Renal pelvis (tissue), 4 donors: ENCODE data around the gene TEX35. TPM values are rescaled to one million over a fixed set of nuclear protein-coding genes. Genes with fewer than 3 reads are reported as not detected.

ENCODE experiments used
- DNase-seq: peaks from one replicate; pipeline ENCODE4 v3.0.0-alpha.2; 2013
- polyA plus RNA-seq, 3 donors: library from polyadenylated mRNA; unstranded; fragments of 120-200 nt; gene quantifications; one replicate each; pipeline ENCODE4 v1.2.1, GENCODE V29; 2013; ENCODE audit not compliant: insufficient read length in 3 of 3

The TEX35 gene
- polyA plus RNA-seq, 3 donors, result 0.11 TPM; not detected in 2

DNA sequence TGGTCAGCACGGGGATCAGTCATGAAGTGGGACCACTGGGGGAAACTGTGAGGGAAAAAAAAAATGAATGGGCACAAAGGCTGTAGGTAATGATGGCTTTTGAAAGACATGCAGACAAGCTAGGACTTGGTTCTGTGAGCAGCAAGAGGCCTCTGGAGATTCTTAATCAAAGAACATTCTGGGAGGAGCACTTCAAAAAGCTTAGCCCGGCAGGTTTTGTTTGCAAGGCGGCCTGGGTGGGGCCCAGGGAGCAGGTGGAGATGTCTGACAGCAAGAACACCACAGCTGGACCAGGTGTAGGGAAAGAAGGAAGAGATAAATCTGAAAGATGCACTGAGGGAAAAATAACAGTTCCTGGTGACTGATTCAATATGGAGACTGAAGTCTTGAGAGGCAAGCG is 6.0 kb downstream of the TEX35 start:
- no peak for DNase-seq

DNA sequence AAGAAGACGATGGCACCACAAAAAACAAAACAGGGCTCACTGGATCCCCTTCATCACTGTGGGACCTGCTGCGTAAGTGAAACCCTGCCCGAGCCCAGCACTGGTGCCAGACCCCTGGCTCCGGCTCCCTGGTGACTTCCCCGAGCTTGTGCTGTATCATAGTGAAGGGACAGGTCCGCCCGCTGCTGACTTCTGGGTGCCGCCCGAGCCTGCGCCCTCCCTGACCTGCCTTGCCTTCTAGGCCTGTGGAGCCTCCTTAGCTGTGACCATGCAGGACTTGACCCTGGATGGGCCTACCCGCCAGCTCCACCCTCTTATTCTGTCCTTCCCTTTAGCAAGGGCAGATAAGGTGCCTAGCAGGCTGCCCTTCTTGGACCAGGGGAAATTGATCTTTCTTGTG is 7.9 kb downstream of the TEX35 start:
- no peak for DNase-seq

GRCh38 chr1:178521241-178521640 is 8.3 kb downstream of the TEX35 start:
- no peak for DNase-seq

DNA sequence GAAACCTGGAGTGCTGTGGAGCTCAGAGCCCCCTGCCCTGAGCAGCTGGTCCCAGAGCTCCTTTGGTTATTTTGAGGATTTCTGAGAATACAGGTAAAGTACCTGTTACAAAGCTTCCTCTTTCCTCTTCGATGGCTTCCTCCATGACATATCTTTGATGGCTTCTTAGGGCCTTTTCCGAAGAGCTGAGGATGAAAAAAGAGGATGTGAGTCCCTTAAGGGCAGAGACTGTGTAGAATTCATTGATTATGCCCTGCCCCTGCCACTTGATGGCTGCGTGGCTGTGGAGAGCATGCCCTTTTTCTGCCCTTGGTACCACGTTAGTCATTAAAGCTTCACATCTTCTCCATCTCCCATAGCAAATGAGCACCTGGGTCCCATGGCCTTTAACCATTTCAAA is 14.2 kb downstream of the TEX35 start:
- DNase-seq, result no peak

DNA sequence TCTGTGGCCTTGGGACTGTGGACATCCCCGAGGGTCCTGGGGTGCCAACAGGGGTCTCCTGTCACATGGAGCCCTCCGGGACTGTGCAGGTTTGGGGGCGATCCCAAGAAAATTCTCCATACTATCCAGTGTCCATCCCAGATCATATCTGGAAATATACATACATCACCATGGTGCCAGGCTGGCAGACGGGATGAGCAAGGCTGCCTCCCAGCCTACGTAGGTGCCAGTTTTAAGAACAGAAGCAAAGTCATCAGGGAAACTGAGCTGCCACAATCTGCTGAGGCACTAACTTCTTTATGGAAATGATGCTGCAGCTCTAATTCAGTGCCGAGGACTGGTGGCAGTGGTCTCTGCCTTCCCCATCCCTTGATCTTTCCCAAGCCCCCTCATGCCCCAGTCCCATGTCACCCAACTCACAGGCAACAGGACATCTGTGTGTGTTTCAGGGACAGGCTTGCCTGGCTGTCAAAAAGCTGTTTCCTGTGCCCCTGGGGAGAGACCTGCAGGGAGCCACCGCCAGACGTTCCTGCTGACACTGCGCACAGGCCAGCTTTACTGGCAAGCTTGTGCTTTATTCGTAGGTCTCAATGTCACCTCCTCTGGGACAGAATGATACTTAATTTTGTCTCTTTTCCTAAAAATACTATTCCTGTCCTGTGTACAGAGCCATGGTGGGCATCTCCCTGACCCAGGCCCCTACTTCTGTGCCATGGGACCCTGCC is 15.5 kb downstream of the TEX35 start:
- DNase-seq, result no peak

DNA sequence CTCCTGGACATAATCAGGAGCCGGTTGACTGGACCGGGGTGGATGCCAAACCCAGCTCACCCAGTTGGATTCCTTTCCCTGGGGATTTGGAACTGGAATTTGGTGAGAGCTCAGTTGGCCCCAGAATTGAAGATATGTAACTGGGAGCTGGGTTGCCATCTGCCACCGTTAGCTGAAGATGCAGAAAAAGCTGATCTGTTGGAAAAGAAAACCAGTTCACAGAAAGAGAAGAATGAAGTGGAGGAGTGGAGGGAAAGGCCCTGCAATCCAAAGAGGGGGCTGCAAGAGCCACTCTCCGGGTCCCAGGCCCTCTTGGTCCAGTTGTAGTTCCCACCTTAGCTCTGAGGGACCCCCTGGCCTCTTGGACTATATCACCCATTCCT is 16.0 kb downstream of the TEX35 start:
- DNase-seq, result no peak

DNA sequence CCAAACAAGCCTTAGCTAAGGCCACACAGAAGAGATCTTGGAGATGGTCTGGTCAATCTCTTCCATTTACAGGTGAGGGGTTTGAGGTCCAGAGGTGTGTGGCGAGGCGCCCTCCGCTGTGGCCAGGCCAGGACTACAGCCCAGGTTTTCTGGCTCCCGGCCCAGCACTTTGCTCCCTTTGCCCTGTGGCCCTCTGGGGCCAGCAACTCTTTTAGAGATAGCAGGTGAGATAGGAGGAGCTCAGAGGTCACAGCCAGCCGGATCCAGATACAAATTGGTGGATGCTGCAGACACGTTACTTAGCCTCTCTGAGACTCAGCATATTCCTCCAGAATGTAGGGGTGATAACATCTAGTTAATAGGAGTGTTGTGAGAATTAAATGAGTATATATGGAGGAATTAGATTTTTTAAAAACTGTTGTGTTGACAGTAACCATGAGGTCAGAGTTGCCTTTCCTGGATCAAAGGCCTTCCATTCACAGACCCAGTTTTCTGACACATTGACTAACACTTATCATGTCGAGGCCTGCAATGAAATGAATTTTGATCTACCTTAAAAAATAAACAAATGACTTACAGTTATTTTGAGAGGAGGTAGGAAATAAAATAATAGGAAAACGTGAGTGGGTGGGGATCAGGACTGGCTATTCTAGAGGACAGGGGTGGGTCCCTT is 16.6 kb downstream of the TEX35 start:
- no peak for DNase-seq

DNA sequence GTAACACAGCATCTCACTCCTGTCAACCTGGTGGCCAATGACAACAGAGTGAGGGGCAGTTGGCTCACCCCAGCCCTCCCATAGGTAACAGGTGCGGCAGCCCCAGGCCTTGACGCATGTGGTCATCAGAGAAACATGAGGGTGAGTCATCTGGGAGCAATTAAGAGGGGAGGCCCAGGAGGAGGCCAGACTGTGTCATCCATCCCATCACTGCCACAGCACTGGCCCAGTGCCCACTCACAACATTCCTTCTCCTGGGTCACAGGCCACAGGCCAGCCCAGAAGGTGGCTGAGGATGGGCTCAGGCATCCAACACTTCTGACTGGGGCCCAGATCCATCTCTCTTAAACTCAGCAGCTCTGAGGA is 17.1 kb downstream of the TEX35 start:
- no peak for DNase-seq

DNA sequence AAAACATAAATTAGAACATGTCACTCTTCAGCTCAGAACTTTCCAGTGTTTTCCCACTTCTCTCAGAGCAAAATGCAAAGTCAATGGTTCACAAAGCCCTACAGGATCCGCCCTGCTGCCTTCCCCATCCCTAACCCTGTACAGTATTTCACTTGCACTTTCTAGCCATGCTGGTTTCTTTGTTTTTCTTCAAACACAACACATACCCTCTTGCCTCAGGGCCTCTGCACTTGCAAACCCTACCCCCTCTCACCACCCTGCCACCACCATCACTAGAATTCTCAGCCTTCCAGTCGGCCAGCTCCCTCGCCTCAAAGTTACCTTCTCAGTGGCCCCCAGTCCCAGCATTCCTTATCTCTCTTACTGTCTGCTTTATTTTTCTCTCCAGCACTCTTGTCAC is 17.6 kb downstream of the TEX35 start:
- DNase-seq, result no peak

GRCh38 chr1:178531887-178532286 is 19.0 kb downstream of the TEX35 start:
- DNase-seq, result no peak

- peak; percentile 72 for DNase-seq
Observed at GRCh38 chr1:178532392-178532791, 19.5 kb downstream of the TEX35 start.

DNA sequence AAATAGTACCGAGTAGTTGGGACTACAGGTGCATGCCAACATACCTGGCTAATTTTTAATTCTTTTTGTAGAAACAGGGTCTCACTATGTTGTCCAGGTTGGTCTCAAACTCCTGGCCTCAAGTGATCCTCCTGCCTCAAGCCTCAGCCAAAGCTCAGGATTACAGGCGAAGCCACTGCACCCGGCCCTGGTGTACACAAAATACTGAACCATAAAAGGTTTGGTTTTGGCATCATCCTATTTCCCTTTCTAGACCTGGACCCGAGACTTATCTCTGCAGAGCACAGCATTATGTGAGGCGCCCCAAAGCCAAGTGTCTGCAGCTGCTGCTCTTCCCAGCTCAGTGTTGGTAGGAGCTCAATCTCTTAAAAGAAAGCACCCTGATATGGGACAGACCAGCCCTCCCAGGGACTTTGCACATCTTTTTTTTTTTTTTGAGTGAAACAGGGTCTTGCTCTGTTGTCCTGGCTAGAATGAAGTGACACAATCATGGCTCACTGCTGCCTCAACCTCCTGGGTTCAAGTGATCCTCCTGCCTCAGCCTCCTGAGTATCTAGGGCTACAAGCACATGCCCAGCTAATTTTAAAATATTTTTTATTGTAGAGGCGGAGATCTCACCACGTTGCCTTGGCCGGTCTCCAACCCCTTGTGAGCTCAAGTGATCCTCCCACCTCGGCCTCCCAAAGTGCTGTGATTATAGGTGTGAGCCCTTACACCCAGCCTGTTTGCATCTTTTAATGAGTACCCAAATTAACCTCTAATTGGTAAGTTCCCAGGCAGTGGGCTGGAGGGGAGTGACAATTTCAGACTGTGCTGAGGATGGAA is 20.4 kb downstream of the TEX35 start:
- DNase-seq, result no peak

DNA sequence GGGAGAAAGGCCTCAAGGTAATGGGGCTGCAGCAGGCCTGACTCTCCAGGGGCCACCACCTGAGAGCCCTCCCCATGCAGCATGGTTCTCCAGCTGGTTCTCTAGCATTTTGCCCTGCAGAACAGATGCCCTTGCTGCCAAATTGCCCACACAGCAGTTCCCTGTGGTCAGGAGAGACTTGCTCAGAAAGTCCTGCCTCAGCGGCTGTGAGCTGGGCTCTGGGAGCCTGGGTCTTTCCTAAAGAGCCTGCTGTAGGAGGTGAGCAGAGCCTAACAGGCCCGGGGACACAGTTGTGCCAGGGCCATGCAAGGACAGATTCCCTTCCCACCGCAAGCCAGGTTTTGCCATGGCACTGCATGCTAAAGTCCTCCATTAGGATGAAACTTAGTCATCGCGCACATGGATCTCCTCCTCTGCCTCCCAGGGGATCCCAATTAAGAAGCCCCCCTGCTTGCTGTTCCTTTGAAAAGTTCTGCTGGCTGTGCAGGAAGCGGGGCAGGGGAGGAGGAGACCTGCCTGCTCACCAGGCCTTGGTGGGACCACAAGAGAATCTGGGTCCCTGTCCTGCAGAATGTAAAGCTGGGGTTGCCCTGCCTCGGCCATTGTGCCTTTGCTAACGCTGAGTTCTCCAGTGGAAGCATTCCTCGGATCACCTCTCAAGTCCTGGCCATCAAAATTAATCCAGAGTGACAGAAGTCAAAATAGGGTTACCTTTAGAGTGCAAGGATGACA is 21.4 kb downstream of the TEX35 start:
- DNase-seq, result no peak

DNA sequence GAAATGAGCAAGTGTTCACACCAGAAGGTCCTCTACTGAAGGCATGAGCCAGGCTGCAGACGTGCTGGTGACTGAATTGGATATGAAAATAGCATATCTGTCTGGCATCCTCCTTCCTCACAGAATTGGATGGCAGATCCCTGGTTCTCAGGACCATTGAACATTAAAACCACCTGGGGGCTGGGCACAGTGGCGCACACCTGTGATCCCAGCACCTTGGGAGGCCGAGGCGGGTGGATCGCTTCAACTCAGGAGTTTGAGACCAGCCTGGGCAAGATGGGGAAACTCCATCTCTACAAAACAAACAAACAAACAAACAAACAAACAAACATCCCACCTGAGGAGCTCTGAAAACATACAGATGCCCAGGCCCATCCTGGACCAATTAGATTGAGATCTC is 23.4 kb downstream of the TEX35 start:
- no peak for DNase-seq

DNA sequence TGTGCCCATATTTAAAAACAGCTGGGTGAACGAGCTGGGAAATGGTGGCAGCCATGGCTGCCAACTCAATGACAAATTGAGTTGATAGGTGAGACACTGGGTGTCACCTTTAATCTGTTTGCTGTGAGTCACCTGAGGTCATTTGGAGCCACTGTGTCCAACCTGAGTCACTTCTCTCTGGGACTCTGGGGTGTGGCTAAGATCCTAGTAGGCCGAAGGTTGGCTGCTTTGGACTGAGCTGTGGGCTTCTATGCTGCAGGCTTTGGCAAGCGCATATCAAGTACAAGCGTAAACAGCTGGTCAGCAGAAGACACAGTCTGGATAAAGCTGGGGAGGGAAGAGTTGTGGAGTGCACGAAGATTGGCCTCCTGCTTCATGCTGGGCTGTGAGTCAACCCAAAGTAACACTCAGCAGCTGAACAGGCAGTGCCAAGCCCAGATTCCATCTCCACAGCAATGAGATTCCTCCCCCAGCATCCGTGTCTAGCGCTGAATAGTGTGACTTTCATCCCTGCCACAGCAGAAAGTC is 24.0 kb downstream of the TEX35 start:
- DNase-seq, result no peak

DNA sequence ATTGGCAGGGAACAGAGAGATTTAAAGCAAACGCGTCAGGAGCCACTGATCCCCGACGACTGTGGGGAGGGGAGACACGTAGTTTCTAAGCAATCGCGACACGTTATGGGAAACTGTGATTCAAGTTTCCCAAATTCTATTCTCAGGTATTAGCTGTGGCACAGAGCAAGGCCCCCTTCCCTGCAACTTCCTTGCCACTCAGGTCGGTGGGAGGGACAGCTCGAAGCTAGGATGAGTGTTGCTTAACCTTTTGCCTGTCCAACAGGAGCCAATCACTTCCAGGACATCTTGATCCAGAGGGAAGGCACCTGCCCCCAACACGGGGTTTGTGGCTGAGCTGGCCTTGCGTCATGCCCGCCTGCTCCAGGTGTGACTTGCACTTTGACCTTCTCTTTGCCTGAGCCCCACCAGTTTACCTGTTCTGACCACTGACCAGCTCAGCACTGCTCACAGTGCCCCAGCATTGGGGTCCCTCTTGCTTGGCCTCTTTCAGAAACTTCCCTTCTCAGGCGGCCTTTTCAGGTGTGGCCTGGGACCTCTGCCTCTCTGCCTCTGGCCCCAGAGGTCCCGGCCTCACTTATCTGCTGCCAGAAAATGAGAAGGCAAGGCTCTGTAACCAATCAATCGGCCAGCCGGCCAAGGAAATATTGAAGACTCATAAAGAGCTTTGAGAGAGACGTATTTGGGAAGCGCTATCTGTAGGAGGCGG is 24.6 kb downstream of the TEX35 start:
- no peak for DNase-seq

DNA sequence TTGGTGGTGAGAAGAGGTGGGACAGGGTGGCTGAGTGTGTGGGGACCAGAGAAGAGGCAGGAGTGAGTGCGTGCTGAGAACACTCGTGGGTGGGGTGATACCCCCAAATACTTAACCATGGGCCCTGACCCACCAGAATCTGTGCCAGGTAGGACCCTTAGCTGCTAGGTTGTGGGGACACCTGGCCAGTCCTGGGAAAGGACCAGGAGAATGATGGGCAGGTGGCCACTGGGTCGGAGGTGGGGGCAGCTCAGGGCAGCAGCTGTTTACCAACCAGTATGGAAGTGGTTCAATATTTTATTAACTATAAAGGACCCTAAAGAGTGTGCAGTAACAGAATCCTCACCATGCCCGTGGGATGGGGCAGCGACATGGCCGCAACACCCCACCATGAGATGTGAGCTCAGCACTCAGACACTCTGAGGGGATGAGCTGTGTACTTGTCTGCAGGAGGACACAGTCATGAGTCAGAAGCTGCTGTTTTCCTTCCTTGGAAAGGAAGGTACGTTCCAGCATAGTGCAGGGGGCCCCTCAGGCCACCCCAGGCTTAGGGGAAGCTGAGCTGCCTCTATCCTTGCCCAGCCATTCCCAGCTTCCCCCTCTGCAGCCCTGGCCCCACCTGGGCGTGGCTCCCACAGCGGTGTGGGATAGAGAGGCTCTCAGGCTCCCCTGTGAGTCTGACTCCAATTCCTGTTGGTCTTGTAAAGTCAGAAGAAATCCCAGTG is 25.4 kb downstream of the TEX35 start:
- no peak for DNase-seq

- DNase-seq, result no peak
Observed at GRCh38 chr1:178539291-178539690, 26.4 kb downstream of the TEX35 start.

DNA sequence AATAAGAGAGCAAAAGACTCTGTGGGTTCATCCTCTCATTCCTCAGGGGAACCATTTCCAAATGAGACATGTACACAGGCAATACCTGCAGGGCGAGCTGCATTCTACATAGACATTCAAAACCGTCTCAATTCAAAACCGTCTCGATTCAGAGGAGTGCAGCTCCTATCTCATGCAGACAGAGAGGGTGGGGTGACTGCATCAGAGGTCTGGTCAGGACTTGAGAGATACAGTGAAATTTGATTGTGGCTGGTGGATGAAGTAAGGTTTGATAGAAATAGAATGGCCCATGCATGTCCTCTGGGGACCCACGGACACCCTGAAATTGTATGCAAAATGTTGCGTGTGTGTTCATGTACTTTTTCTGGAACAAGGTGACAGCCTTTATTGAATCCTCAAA is 27.3 kb downstream of the TEX35 start:
- no peak for DNase-seq

GRCh38 chr1:178540646-178541045 is 27.7 kb downstream of the TEX35 start:
- no peak for DNase-seq

- DNase-seq, result no peak
Observed at GRCh38 chr1:178541379-178541778, 28.5 kb downstream of the TEX35 start.
